Gastroesophageal sphincter (tissue), 3 donors: ENCODE measurements around the gene N4BP2.
"Not testable (repeated sequence)": the region's sequence is repeated elsewhere in the genome, so short reads cannot be mapped to it uniquely, and the experiment has no call there.

ENCODE experiments used
- EP300 ChIP-seq: sonication (generic); formaldehyde crosslinking; IDR thresholded peaks from one replicate; pipeline ENCODE4 v1.6.1; 2017; ENCODE audit warnings: antibody characterized with exemption, mild to moderate bottlenecking
- POLR2A ChIP-seq, 2 donors: fragments of 450-650 bp; IDR thresholded peaks; one replicate each; pipeline ENCODE4 v1.6.1; 2017; ENCODE audit warnings: antibody characterized with exemption in 2 of 2, mild to moderate bottlenecking in 2 of 2, moderate library complexity in 1 of 2
- POLR2AphosphoS5 ChIP-seq: sonication (generic); formaldehyde crosslinking; IDR thresholded peaks from one replicate; pipeline ENCODE4 v1.6.1; 2017; ENCODE audit warnings: antibody characterized with exemption
- TF ChIP-seq, protein P1 (sequence below), 4 experiments: fragments of 200-600 bp in 2 of 4; fragments of 450-650 bp in 2 of 4; sonication (generic) in 1 of 4; IDR thresholded peaks; one replicate each; pipeline ENCODE4 v1.5.1; 2017 to 2019; ENCODE audit warnings: antibody characterized with exemption in 4 of 4, mild to moderate bottlenecking in 2 of 4, moderate library complexity in 2 of 4

DNA sequence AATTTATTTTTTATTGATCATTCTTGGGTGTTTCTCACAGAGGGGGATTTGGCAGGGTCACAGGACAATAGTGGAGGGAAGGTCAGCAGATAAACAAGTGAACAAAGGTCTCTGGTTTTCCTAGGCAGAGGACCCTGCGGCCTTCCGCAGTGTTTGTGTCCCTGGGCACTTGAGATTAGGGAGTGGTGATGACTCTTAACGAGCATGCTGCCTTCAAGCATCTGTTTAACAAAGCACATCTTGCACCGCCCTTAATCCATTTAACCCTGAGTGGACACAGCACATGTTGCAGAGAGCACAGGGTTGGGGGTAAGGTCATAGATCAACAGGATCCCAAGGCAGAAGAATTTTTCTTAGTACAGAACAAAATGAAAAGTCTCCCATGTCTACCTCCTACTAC lies 83.9 kb downstream of the N4BP2 start:
- TF ChIP-seq, protein P1, sequence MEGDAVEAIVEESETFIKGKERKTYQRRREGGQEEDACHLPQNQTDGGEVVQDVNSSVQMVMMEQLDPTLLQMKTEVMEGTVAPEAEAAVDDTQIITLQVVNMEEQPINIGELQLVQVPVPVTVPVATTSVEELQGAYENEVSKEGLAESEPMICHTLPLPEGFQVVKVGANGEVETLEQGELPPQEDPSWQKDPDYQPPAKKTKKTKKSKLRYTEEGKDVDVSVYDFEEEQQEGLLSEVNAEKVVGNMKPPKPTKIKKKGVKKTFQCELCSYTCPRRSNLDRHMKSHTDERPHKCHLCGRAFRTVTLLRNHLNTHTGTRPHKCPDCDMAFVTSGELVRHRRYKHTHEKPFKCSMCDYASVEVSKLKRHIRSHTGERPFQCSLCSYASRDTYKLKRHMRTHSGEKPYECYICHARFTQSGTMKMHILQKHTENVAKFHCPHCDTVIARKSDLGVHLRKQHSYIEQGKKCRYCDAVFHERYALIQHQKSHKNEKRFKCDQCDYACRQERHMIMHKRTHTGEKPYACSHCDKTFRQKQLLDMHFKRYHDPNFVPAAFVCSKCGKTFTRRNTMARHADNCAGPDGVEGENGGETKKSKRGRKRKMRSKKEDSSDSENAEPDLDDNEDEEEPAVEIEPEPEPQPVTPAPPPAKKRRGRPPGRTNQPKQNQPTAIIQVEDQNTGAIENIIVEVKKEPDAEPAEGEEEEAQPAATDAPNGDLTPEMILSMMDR (IDR thresholded peaks at IDR 0.05), result not testable (repeated sequence)
- TF ChIP-seq POLR2A (IDR thresholded peaks at IDR 0.05); POLR2AphosphoS5; EP300: not testable (repeated sequence)
